Measurements from ENCODE around the gene TSHZ2. TPM values are rescaled to one million over a fixed set of nuclear protein-coding genes. Genes with fewer than 3 reads are reported as not detected.

TSHZ2 gene
- total RNA-seq, 1 experiment from 2014 or later = 0.07 TPM

DNA sequence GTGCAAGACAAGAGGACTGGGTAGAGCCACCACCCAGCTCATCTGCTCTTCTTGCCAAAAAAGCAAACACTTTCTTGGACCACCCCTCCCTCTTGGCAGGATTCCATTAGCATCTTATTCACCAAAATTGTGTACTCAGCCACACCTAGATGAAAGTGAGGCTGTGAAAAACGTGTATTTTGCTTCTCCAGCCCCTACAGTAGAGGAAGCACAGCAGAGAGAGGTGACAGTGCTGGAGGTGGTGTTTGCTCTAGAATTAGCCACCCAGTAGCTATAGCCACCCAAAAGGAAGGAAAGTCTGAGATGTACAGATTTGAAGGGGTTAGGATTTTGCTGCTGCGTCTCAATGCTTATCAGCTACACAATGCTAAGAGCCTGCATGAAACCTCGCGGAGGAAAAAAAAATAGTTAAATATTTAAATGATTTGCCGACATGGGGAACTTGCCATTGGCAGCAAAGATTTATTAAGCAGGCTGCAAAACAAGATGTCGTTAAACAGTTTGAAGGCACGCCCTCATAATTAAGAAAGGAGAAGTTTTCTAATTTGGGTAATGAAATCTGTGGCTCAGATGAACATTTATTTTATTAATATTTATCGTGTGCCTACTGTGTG is 334.1 kb downstream of the TSHZ2 start:
- TF ChIP-seq, protein P1, sequence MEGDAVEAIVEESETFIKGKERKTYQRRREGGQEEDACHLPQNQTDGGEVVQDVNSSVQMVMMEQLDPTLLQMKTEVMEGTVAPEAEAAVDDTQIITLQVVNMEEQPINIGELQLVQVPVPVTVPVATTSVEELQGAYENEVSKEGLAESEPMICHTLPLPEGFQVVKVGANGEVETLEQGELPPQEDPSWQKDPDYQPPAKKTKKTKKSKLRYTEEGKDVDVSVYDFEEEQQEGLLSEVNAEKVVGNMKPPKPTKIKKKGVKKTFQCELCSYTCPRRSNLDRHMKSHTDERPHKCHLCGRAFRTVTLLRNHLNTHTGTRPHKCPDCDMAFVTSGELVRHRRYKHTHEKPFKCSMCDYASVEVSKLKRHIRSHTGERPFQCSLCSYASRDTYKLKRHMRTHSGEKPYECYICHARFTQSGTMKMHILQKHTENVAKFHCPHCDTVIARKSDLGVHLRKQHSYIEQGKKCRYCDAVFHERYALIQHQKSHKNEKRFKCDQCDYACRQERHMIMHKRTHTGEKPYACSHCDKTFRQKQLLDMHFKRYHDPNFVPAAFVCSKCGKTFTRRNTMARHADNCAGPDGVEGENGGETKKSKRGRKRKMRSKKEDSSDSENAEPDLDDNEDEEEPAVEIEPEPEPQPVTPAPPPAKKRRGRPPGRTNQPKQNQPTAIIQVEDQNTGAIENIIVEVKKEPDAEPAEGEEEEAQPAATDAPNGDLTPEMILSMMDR (IDR thresholded peaks at IDR 0.05 in 2 of 3, conservative IDR thresholded peaks at IDR 0.05 in 1 of 3; ENCODE audit: borderline replicate concordance in 1 of 3, insufficient read depth in 1 of 3, low read depth in 2 of 3, low read length in 2 of 3) = no peak
- TF ChIP-seq, protein P2, sequence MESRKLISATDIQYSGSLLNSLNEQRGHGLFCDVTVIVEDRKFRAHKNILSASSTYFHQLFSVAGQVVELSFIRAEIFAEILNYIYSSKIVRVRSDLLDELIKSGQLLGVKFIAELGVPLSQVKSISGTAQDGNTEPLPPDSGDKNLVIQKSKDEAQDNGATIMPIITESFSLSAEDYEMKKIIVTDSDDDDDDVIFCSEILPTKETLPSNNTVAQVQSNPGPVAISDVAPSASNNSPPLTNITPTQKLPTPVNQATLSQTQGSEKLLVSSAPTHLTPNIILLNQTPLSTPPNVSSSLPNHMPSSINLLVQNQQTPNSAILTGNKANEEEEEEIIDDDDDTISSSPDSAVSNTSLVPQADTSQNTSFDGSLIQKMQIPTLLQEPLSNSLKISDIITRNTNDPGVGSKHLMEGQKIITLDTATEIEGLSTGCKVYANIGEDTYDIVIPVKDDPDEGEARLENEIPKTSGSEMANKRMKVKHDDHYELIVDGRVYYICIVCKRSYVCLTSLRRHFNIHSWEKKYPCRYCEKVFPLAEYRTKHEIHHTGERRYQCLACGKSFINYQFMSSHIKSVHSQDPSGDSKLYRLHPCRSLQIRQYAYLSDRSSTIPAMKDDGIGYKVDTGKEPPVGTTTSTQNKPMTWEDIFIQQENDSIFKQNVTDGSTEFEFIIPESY (IDR thresholded peaks at IDR 0.05; ENCODE audit: extremely low read depth, insufficient replicate concordance, low read length) = no peak
- no peak for TF ChIP-seq YY1 (IDR thresholded peaks at IDR 0.05; ENCODE audit: extremely low read depth, insufficient replicate concordance, low read depth, low read length)
- TF ChIP-seq SP1 (IDR thresholded peaks at IDR 0.05; ENCODE audit: low read depth) = no peak
- no peak for TF ChIP-seq EGR1 (IDR thresholded peaks at IDR 0.05; ENCODE audit: low read depth)
- no peak for TF ChIP-seq ELF1 (IDR thresholded peaks at IDR 0.05; ENCODE audit: borderline replicate concordance, low read depth)
- no peak for TF ChIP-seq EZH2phosphoT487 (IDR thresholded peaks at IDR 0.05; ENCODE audit: borderline replicate concordance)
- TF ChIP-seq SRF (IDR thresholded peaks at IDR 0.05; ENCODE audit: low read depth) = no peak
- TF ChIP-seq, protein P3, sequence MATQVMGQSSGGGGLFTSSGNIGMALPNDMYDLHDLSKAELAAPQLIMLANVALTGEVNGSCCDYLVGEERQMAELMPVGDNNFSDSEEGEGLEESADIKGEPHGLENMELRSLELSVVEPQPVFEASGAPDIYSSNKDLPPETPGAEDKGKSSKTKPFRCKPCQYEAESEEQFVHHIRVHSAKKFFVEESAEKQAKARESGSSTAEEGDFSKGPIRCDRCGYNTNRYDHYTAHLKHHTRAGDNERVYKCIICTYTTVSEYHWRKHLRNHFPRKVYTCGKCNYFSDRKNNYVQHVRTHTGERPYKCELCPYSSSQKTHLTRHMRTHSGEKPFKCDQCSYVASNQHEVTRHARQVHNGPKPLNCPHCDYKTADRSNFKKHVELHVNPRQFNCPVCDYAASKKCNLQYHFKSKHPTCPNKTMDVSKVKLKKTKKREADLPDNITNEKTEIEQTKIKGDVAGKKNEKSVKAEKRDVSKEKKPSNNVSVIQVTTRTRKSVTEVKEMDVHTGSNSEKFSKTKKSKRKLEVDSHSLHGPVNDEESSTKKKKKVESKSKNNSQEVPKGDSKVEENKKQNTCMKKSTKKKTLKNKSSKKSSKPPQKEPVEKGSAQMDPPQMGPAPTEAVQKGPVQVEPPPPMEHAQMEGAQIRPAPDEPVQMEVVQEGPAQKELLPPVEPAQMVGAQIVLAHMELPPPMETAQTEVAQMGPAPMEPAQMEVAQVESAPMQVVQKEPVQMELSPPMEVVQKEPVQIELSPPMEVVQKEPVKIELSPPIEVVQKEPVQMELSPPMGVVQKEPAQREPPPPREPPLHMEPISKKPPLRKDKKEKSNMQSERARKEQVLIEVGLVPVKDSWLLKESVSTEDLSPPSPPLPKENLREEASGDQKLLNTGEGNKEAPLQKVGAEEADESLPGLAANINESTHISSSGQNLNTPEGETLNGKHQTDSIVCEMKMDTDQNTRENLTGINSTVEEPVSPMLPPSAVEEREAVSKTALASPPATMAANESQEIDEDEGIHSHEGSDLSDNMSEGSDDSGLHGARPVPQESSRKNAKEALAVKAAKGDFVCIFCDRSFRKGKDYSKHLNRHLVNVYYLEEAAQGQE (IDR thresholded peaks at IDR 0.05; ENCODE audit: low read depth) = no peak
- TF ChIP-seq SIN3A (IDR thresholded peaks at IDR 0.05; ENCODE audit: low read depth) = no peak
- TF ChIP-seq CBX3 (IDR thresholded peaks at IDR 0.05; ENCODE audit: low read depth) = no peak
- no peak for TF ChIP-seq JUND (IDR thresholded peaks at IDR 0.05)
- TF ChIP-seq ZFX (IDR thresholded peaks at IDR 0.05) = no peak
- Histone ChIP-seq H3K9ac (ENCODE audit: low read length) (no peak overlapping the region), H3K9me3 (ENCODE audit: control insufficient read depth in 1 of 2, insufficient read depth in 1 of 2, low read depth in 1 of 2, low read length in 2 of 2) (no peaks in the 10 kb centered on the region), H3K36me3 (ENCODE audit: control insufficient read depth in 1 of 2, insufficient read depth in 2 of 2, low read length in 2 of 2) (no peaks in the 10 kb centered on the region), H2AFZ (ENCODE audit: low read depth, low read length, poor library complexity, severe bottlenecking) (no peak overlapping the region), H3K9me2 (ENCODE audit: insufficient read depth) (no peaks in the 10 kb centered on the region), H4K20me1 (ENCODE audit: insufficient read depth) (no peaks in the 10 kb centered on the region), H3K27ac (ENCODE audit: low read depth, low read length) (no peak overlapping the region), H3K4me2 (ENCODE audit: low read length) (no peak overlapping the region), H3K4me3 (replicated peaks in 1 of 2; ENCODE audit: low read depth in 1 of 2, low read length in 2 of 2) (no peak overlapping the region), H3K79me2 (ENCODE audit: insufficient read depth, low read length) (no peaks in the 10 kb centered on the region), H3K27me3 (ENCODE audit: insufficient read depth, low read length) (peaks cover 59% of the 10 kb centered on the region), H3K4me1 (ENCODE audit: control insufficient read depth in 1 of 2, insufficient read depth in 2 of 2, low read length in 2 of 2) (no peaks in the 10 kb centered on the region)
- RAD21 ChIA-PET (ENCODE audit: low non-redundant PET in 1 of 2, low total read pairs in 2 of 2, uncharacterized antibody in 2 of 2, unreplicated experiment in 2 of 2) = no interaction called here
- DNase-seq (ENCODE audit: low read depth, low spot score) (no peak), ATAC-seq (no peak)
- no TSS peak for BruUV-seq (replicated peaks)
- CTCF ChIA-PET = no interaction called here
- intact Hi-C loops (cut with micrococcal nuclease) = no loop called here
- POLR2A ChIA-PET = no interaction called here

Measured in HCT116 (cell line).